HG03520 (cell line): Measurements from ENCODE around the gene FEN1.

Experiments
- ATAC-seq: cut with Tn5 transposase; IDR thresholded peaks from one replicate; pipeline ENCODE4 v1.9.1; 2021; ENCODE audit warnings: mild to moderate bottlenecking, moderate library complexity; ENCODE audit not compliant: unreplicated experiment

The FEN1 gene

DNA sequence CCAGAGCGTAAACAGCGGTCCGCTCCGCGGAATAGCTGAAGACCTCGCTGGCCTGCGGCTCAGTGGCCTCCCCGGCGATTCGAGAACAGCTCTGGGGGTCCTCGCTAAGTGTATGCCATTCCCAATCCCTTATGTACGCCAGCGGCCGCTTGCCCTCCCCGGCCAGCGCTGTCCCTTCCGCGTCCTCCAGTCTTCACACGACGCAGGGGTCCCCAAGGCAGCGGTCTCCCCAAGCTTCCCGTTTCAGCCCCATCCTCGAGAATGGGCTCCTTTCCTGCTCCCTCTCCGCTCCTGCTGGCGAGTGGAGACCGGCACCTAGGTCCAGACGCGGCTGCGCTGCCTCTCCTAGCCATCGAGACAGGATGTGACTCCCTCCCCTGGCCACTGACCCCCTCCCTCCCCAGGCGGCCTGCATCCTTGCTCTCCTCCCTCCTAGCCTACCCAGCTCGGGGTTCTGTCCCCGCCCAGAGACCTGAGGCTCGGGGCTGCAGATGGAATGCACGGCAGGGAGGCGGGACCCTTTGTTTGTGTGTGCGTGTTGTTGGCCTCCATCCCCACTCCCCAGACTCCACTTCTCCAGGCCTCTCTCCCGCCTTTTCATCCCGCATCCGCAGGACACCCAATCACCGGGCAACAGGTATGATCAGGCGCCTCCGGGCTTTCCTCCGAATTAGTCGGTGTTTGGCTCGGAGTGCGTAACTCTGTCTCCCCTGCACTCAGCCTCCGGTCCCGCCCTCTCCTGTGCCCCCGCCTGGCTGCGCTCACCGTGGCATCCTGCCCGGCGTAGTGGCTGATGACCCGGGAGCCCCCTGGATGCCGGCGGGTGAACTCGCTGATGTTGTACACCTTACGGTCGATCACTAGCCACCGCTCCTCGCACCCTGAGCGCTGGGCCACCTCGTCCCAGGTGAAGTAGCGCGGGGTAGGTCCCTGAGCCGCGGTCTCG, 23.4 kb downstream of the FEN1 start:
- ATAC-seq = no peak

DNA sequence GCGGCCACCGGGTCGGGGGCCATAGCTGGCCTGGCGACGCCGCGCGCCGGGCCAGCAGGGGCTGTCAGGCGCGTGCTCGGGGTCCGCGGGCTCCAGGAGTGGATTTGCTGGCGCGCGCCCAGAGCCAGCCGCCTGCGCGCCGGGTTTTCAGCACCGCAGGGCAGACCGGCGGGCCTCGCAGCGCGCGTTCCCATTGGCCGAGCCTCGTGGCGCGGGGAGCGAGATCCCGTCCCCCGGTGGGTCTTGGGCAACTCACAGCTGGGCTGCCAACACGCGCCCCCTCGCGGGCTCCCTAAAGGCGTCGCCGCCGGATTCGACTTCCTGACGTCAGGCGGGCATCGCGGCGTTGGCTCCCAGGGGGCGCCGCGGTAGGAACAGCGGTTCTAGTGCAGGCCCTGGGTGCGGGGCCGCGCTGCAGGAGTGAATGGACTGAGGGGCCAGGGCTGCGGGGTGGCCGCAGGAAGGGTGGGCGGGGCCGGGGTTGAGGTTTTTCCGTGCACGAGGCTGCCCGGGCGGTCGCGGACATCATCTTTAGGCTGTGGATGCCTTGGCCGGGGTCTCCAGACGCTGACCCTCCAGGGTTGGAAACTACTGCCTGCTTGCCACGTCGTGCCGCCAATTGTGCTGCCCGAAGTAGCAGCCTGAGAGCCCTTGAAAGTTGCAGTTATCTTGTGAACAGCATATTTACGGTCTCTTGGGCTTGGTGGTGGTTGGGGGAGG, 24.2 kb downstream of the FEN1 start, which contains the start of gene FADS1:
TSS of gene FADS1 (minus strand) at position 268 of the 720 bp plus-strand sequence. CDS start at position 194, 74 bp downstream.
- no peak for ATAC-seq

DNA sequence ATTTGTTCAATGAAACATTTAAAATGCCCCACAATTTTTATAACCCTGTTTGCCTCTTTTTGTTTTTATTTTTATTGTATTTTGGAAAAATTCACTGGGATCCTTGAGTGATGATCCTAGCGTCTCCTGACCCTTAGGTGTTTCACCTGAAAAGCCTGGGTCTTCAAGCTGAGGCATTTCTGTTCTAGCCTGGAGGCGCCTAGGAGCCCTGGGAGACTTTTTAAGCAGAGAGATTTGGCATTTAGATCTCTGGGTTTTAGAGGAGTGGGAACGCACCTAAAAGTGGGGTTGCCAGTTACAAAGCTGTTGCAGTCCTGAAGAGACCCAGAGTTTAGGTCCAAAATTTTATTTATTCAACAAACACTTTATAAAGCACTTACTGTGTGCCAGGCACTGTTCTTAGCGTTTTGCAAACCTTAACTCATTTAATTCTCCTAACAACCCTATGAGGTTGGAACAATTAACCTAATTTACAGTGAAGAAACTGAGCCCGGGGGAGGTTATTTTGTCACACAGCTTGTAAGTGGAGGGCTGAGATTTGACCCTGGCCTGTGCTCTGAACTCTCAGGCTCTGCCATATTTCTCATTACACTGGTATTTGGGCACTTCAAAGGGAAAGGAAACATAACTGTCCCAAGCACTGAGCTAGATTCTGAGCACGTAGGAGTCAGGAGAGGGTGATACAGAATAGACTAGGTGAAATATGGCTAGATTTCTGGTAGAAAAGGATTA, 24.9 kb downstream of the FEN1 start:
- ATAC-seq = no peak

DNA sequence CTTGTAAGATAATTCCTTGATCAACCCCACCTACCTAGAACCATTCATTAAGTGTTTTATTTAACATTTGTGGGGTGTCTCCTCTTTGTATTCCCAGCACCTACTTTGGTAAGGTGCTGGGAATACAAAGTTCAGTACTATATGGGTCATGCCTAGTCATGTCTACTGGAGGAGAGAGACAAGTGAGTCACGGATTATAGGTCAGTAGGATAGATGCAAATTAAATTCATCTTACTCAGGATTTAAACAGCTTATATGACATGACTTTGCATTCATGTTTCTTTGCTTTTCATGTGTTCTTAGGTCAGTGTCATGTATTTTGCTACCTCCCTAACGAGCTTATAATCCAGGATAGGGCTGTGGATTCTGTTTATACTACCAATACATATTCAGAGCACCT, 27.5 kb downstream of the FEN1 start:
- no peak for ATAC-seq

DNA sequence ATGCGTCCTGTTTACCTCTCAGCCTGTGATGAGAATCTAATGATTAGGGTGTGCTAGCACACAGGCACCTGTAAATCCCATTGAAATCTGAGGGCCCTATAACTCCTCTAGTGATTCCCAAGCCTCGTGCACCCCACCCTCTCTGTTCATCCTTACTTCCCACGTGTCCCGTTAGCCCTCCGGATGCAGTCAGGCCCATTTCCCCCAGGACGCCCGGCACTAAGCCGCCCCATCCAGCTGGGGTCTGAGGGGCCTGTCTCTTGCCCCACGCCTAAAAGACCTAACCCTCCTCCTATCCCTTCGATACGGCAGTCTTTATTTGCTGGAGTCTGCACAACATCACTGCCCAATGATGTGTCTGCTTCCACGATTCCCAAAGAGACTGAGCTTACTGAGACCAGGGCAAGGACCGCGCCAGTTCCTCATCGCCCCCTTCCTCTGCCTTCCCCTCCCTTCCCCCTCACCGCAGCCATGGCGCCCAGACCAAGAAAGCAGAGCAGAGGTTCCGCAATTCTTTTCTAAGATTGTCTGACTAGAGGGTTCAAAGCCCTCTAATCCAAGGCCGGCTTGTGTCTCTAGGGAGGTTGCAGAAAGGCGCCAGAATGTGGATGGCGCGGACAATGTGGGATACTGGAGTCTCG, 34.3 kb downstream of the FEN1 start:
- ATAC-seq = peak; percentile 6

DNA sequence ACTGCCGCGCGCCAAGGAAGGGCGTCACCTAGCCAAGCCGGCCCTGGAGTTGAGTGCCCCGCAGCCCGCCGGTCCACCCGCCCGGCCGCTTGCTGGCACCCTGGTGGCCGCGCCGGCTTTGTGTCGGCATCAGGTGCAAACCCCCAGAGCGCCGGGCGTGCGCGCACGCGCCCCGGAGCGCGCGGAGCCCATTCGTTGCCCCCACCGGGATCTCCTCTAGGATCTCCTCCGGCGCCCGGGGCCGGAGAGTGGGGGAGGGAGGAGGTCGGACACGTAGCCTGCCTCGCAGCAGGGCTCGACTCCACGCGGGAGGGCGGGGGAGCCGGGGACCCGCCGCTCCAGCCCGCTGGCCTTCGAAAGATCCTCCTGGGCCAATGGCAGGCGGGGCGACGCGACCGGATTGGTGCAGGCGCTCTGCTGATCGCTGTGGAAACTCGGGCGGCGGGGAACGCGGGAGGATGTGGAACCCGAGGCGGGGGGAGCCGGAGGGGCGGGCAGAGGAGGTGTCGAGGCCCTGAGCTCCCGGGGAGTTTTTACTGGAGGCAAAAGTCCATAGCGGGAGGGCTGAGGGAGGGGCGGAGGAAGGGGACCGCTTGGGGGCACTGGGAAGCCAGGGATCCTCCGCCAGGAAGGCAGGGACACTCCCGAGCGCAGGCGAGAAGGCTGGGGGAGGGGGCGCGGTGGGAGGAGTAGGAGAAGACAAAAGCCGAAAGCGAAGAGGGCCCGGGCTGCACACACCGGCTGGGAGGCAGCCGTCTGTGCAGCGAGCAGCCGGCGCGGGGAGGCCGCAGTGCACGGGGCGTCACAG, 35.1 kb downstream of the FEN1 start, which contains the start of gene FADS2:
TSS of gene FADS2 (plus strand) at position 730 of the 808 bp plus-strand sequence. CDS start 91 bp downstream, outside the sequence.
- ATAC-seq = peak; percentile 72

DNA sequence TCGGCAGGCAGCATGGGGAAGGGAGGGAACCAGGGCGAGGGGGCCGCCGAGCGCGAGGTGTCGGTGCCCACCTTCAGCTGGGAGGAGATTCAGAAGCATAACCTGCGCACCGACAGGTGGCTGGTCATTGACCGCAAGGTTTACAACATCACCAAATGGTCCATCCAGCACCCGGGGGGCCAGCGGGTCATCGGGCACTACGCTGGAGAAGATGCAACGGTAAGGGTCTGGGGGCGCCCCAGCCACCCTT, 35.6 kb downstream of the FEN1 start:
- ATAC-seq = no peak

DNA sequence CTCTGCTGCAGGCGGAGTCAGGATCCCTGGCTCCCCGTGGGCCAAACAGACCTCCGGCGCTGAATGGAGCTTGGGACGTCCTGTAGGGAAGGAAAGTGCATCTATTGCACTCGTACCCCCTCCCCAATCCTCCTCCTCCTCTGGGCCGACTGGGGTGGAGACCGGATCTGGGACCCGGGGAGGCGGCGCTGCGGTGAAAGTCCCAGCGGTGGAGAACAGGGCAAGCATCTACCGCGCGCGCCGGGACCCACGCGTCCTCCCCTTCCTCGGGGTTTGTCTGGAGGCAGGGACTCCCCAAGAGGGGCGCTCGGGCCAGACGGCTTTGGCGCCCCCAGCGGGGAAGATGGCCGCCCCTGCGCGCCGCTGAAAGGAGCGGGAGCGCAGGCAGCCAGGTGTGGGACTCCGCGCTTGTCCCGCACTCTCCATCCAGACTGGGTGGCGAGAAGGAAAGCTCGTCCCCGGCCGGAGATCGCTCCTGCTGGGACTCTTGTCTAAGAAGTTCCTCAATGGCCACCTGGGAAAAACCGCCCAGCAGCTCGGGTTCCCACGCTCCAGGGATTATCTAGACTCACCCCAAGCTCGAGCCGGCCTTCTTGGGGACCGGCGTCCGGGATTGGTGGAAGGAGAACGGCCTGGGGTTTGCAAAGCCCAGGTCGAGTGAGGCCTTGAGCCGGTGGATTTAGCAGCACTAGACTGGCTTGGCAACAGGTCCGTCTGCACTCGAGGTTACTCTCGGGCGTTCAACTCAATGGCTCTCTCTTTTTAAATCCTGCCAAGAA, 36.1 kb downstream of the FEN1 start:
- ATAC-seq = no peak

DNA sequence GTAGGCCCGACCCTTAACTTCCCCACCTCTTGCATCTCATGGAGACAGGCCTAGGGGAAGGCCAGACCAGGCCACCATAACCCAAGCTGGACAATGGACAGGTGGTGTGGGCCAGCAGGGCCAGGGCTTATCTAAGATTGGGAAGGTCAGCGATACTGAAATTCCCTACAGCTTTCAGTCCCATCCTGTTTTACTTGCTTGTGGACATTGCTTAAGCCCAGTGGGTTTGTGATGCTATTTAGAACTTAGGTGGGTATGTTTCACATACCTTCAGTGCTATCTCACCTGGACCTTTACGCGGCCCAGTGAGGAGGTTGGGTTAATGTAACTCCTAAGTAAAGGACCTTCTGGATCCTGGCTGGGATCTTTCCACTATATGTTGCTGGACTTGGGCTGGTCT, 37.1 kb downstream of the FEN1 start:
- ATAC-seq = no peak

DNA sequence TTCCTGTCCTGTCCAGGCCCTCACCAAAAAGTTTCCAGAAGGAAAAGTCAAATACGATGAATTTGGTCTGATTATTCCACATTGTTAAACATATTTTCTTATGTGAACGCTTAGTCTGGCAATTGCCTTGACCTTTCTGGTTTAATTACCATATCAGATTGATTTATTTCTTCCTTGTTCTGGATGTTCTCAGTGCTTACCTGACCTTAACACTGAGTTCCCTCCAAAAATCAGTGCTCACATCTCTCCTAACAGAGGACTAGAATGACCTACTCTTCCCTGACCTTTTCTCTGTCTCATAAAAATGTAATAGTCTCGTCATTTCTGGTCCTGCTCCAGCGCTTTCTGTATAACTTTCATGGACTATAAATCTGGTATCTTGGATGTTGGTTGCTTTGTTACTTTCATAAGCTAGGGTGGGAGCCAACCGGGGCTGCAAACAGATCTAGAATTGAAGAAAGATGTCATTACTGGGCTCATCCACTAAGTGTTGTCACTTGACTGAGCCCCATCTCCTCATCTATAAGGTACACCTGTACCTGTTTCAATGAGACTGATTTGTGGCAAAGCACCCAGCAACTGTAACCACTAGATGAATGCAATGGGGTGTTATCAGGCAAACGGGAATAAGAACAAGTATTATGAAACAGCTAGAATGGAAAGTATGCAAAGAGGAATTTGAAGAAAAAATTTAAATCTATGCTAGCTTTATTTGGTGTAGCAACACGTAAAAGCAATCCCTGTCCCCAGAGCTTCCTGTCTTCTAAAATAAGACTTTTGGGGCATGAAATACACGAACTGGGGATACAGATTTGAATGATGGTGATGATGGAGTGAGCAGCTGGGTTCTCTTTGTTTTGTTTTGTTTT, 37.8 kb downstream of the FEN1 start:
- ATAC-seq = no peak

DNA sequence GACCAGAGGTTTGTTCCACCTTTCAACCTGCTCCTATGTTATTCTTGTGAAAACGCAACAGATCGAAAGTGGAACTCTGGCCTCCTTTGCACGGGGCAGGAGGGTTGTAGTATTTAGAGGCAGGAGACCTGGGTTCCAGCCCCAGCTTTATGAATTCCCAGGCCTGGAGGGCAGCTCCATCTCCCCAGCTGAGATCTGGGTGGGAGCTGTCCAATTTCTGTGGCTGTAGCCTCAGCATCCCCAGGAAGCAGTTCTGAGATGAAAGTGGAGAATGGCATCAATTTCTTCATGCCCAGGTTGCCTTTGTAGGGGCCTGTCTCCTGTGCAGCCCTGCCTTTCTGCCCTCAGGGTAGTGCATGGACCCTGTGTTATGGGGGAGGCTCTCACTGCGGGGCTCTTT, 39.5 kb downstream of the FEN1 start:
- no peak for ATAC-seq

DNA sequence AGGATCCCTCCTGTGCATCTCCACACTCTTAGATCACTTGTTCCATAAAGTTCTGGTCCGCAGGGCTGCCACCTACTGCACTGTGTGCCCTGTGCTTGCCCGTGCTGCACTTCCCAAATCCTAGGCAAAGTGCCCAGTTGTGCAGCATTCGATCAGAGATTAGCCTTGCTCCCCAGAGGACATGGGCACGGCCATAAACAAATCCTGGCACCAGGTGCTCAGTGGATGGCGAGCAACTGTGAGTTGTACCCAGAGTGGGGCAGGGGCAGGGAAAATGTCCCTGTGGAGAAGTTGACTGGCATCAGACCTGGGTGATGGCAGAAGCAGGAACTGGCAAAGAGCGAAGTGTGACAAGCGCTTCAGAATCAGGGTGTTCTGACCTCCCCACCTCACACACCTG, 40.0 kb downstream of the FEN1 start:
- ATAC-seq = no peak

DNA sequence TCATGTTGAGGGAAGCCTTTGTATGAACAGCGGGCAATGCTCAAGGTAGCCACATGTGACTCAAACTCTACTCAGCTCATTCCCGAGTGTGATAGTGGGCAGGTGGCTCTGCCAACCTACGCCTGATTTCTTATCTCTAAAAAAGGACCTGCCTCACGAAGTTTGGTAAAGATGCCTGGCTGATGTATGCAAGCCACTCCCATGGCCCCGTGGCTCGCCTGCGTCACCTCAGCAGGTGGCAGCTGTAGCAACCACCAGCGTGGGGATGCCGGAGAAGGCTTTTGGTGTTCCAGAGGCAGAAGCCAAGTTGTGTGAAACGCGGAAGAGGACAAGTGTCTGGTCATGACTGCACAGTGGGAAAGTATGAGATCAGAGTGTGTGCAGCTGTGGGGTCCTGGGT, 40.8 kb downstream of the FEN1 start:
- no peak for ATAC-seq

DNA sequence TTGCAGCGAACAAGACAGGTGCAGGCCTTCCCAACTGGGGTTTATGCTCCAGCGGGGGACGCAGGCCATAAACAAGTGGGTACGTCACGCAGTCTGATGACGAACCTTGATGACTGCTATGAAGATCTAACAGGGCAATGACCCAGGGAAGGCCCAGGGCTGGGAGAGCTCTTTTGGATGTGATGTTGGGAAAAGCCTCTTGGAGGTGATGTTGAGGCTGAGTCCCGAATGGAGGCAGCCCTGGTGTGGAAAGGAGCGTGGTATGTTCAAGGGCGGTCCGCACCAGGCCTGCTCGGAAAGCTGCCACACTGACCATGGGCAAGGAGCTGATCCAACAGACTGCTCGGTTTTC, 41.2 kb downstream of the FEN1 start:
- ATAC-seq = no peak

DNA sequence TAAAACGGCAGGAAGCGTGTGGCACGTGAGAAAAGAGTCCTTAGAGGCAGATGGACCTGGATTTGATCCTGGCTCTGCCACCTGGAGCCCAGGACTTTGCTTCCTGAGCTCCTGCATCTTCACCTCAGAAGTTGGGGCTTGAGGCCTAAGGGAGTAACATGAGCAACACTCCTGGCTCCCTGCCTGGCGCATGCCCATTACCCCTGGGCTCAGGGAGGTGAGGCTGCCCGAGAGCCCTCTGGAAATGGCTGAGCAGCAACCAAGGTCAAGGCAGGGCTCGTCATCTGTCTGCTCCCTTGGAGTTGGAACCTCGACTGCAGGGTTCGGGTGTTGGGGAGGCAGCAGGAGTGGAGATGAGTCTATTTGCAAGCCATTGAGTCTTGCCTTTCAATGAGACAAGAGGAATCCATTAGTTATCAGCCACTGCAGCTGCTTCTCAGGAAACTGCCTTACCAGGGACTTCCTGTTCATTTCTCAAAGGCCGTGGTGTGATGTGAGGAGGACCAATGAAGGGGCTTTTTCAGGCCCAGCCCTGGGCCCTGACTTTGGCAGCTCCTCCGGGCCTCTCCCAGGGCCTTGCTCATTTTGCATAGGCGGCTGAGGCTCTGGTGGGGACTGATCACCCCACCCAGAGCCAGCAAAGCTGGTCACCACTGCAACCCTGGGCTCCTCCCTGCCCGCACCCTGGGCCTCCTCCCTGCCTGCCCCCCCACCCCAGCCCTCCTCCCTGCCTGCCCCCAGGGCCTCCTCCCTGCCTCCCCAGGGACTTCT, 41.8 kb downstream of the FEN1 start:
- ATAC-seq = peak; percentile 88

DNA sequence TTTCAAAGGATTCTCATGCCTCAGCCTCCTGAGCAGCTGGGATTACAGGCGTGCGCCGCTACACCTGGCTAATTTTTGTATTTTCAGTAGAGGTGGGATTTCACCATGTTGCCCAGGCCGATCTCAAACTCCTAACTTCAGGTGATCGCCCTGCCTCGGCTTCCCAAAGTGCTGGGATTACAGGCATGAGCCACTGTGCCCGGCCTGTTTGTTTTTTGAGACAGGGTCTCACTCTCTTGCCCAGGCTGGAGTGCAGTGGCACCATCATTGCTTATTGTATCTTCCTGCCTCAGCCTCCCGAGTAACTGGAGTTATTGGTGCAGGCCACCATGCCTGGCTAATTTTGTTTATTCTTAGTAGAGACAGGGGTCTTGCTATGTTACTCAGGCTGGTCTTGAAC, 43.5 kb downstream of the FEN1 start:
- ATAC-seq = no peak

DNA sequence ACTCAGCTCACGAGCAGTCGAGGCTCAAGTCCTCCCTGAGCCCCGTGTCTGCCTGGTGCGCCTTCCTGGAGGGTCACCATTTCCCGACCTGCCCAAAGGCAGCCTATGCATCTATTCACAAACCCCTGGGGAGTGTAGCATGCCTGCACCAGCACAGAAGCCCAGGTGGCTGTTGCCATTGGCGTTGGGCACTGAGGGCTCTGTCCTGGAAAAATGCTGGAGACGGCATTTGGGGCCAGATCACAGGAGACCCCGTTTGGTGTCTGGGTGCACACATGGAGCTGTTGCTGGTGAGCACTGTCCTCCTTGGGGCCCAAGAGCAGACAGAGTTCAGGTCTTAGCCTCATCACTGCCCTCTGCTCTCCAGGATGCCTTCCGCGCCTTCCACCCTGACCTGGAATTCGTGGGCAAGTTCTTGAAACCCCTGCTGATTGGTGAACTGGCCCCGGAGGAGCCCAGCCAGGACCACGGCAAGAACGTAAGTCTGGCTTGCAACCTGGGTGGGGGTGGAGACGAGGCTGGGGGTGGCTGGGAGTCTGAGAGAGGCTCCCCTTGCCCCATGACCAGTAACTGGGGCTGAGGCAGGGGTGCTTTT, 44.8 kb downstream of the FEN1 start:
- no peak for ATAC-seq
